ENCODE measurements around the gene CDH24. TPM values are rescaled to one million over a fixed set of nuclear protein-coding genes. Genes with fewer than 3 reads are reported as not detected.

The CDH24 gene
- total RNA-seq, 2 experiments from 2014 or later, result 1.6 to 1.8 TPM

DNA sequence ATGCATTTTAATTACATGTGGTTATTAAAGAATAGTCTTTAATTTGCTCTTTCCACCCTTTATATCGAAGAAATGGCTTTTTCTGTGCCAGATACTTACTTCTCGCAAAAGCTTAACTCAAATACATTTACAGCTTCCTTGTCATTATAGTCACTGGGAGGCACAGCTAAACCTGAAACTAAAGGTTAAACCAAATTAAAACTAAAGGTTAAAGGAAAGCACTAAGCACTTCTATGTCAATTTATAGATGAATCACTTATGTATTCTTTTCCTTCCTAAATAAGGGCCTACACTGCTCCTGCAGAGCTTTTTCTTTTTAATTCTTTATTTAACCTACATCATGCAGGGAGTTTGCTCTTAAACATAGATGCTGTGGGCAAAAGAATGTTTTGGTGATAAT, 56.5 kb downstream of the CDH24 start:
- H3K36me3 Mint-ChIP-seq (ENCODE audit: low read depth), result no peaks in the 10 kb centered on the region
- no peak overlapping the region for H3K27ac Mint-ChIP-seq
- no peak for ATAC-seq
- ChIA-PET CTCF (interaction anchor here (0.9 to 2.2 kb wide), 8 partner anchors 14 to 431 kb away, joined by 3 to 14 read pairs (median 4); partner anchors contain the start of gene CDH24), POLR2A (no interaction called here)
- DNase-seq, result no peak
- H3K27me3 Mint-ChIP-seq (ENCODE audit: low read depth), result no peaks in the 10 kb centered on the region
- H3K4me1 Mint-ChIP-seq (ENCODE audit: low read depth), result peaks cover 7% of the 10 kb centered on the region
- no peak overlapping the region for H3K4me3 Mint-ChIP-seq
- no peaks in the 10 kb centered on the region for H3K9me3 Mint-ChIP-seq (ENCODE audit: insufficient read depth)

DNA sequence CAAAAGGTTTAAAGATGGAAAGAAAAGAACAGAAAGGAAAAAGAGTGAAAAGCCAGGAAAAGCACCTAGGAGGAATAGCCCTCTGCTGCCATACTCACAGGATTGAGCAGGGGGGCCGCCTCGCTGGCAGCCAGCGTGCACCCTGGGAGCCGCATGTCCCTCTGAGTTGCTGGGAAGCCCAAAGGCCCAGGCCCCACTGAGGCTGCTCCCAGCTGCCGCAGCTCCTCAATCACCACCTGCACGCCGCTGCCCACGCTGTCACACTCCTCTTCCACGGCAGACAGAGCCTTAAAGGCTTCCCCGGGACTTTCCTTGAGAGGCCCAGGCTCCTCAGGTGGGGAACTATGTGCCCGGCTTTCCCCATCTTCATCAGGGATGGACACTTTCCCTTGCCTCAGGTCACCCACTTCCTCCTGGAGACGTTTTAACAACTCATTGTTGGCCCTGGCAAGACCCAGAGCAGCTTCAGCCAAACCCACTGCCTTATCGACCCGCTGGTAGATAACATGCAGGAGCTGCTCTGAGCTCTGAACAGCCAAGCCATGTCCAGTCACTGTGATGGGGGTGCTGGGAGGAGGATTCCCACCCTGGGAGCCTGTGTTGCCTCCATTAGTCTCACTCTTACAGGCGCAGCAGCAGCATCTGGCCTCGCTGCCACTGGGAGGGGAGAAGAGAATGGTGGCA, 58.8 kb downstream of the CDH24 start:
- no peak overlapping the region for H3K4me3 Mint-ChIP-seq
- no peaks in the 10 kb centered on the region for H3K36me3 Mint-ChIP-seq (ENCODE audit: low read depth)
- POLR2A ChIA-PET, result no interaction called here
- H3K27me3 Mint-ChIP-seq (ENCODE audit: low read depth), result no peaks in the 10 kb centered on the region
- CTCF ChIA-PET, result interaction anchor here (0.9 to 4.8 kb wide), 3 partner anchors 13 to 232 kb away, joined by 3 to 91 read pairs (median 7); partner anchors contain the start of gene OXA1L
- ATAC-seq (no peak), DNase-seq (no peak)
- H3K27ac Mint-ChIP-seq, result no peak overlapping the region
- peaks cover 3% of the 10 kb centered on the region for H3K4me1 Mint-ChIP-seq (ENCODE audit: low read depth)
- no peaks in the 10 kb centered on the region for H3K9me3 Mint-ChIP-seq (ENCODE audit: insufficient read depth)

DNA sequence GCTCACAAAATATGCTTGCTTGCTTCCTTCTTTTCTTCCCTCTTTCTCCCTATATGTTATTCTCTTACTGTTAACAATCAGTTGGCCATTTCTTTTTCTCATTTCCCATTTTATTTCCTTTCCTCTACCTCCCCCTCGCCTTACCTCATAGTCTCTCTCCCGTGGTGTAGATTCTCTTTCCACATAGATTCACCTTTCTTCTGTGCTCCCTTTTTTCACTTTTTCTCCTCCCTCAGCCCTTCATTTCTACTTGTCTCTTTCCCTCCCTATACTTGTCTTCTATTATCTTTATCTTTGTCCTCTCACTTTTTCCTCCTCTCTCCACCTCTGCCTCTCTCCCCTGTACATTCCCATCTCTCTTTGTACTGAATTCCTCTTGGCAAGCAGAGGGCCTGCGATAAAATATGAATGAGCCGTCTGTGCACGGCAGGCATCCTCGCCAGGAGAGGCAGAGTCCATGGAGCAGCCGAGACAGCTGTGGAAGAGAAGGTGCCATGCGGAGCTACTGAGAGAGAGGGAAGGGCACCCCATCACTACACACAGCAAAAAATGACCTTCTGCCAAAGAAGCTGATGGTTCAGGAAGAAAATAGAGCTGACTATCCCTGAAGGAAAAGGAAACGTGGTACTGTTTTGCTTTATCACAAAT, 59.5 kb downstream of the CDH24 start:
- H3K4me1 Mint-ChIP-seq (ENCODE audit: low read depth), result peaks cover 3% of the 10 kb centered on the region
- H3K9me3 Mint-ChIP-seq (ENCODE audit: insufficient read depth), result no peaks in the 10 kb centered on the region
- peaks cover 2% of the 10 kb centered on the region for H3K36me3 Mint-ChIP-seq (ENCODE audit: low read depth)
- POLR2A ChIA-PET, result interaction anchor here (3.6 kb wide), 1 partner anchor 9 kb away, joined by 21 read pairs; no protein-coding TSS in a partner anchor
- no peak overlapping the region for H3K27ac Mint-ChIP-seq
- H3K4me3 Mint-ChIP-seq, result no peak overlapping the region
- DNase-seq (no peak), ATAC-seq (no peak)
- CTCF ChIA-PET, result interaction anchor here (0.9 to 6.6 kb wide), 4 partner anchors 12 to 231 kb away, joined by 3 to 255 read pairs (median 49); partner anchors contain the start of genes CDH24 and OXA1L
- H3K27me3 Mint-ChIP-seq (ENCODE audit: low read depth), result no peaks in the 10 kb centered on the region

Other genes starting within 250 kb of the CDH24 start
- gene SLC7A7, start 242.1 kb downstream of the CDH24 start, total RNA-seq, result under 1 TPM in 1 of 2 experiments, not detected in 1; 0.23 TPM
- gene MRPL52, start 227.6 kb downstream of the CDH24 start, total RNA-seq, result 10 to 100 TPM; 93.9 to 97.3 TPM
- gene MMP14, start 220.9 kb downstream of the CDH24 start, total RNA-seq, result 1 to 10 TPM; 1.8 to 2.4 TPM
- gene LRP10, start 185.8 kb downstream of the CDH24 start, total RNA-seq, result 10 to 100 TPM; 37.1 to 40.7 TPM
- under 1 TPM; 0.21 to 0.61 TPM for gene REM2, start 174.3 kb downstream of the CDH24 start, total RNA-seq
- gene RBM23, start 138.4 kb downstream of the CDH24 start, total RNA-seq, result 10 to 100 TPM; 77.1 to 81.2 TPM
- gene PRMT5, start 128.1 kb downstream of the CDH24 start, total RNA-seq, result 10 to 100 TPM; 55.5 to 64.9 TPM
- gene HAUS4, start 100.4 kb downstream of the CDH24 start, total RNA-seq, result 10 to 100 TPM; 74.7 to 79.1 TPM
- 1 to 10 TPM in 1 of 2 experiments, under 1 TPM in 1; 0.74 to 1.4 TPM for gene AJUBA, start 75.0 kb downstream of the CDH24 start, total RNA-seq
- gene C14orf93, start 47.4 kb downstream of the CDH24 start, total RNA-seq, result 1 to 10 TPM; 7.8 to 9.0 TPM
- 10 to 100 TPM; 64.5 to 74.5 TPM for gene PSMB5, start 22.6 kb downstream of the CDH24 start, total RNA-seq
- not detected for gene PSMB11, start 15.3 kb downstream of the CDH24 start, total RNA-seq
- 100 to 1,000 TPM; 161 to 177 TPM for gene ACIN1, start 37.6 kb upstream of the CDH24 start, total RNA-seq
- gene C14orf119, start 38.0 kb upstream of the CDH24 start, total RNA-seq, result 10 to 100 TPM; 46.0 to 47.0 TPM
- not detected for gene CIROP, start 47.5 kb upstream of the CDH24 start, total RNA-seq
- gene CEBPE, start 61.7 kb upstream of the CDH24 start, total RNA-seq, result under 1 TPM; 0.50 to 0.92 TPM
- gene SLC7A8, start 126.1 kb upstream of the CDH24 start, total RNA-seq, result under 1 TPM; 0.24 to 0.57 TPM
- gene RNF212B, start 180.4 kb upstream of the CDH24 start, total RNA-seq, result not detected
- gene HOMEZ, start 228.6 kb upstream of the CDH24 start, total RNA-seq, result 1 to 10 TPM; 7.8 to 9.2 TPM
- 10 to 100 TPM; 22.6 to 28.3 TPM for gene PPP1R3E, start 245.3 kb upstream of the CDH24 start, total RNA-seq
- gene BCL2L2, start 249.3 kb upstream of the CDH24 start, total RNA-seq, result 1 to 10 TPM; 2.2 to 2.9 TPM

Measured in activated CD8-positive, alpha-beta T cell treated with anti-CD3 and anti-CD28 coated beads, Interleukin-2, amount 10 ng/mL, durations not matched to agents 7 days and 5 days (primary cell).